HepG2 (cell line): ENCODE measurements around the gene BICRAL.
"Not testable (repeated sequence)": the region's sequence is repeated elsewhere in the genome, so short reads cannot be mapped to it uniquely, and the experiment has no call there.

Source experiments
- CBFB ChIP-seq: sonication (generic); formaldehyde crosslinking; IDR thresholded peaks from 2 replicates; pipeline ENCODE4 v1.4.0; 2020; ENCODE audit warnings: missing genetic modification reagents
- CBX2 ChIP-seq, 2 experiments: fragments of 200-600 bp in 1 of 2; sonication (generic); formaldehyde crosslinking in 1 of 2; IDR thresholded peaks; 2 replicates each; pipeline versions ENCODE4 v1.7.0 to v1.8.1; 2018 to 2022; ENCODE audit warnings: low read depth in 2 of 2, low read length in 1 of 2, mild to moderate bottlenecking in 1 of 2, missing genetic modification reagents in 1 of 2
- CREB1 ChIP-seq, 2 experiments: fragments of 450-650 bp in 1 of 2; IDR thresholded peaks; 2 replicates each; pipeline ENCODE4 v1.6.1; 2016 to 2017; ENCODE audit warnings: control low read depth in 1 of 2, mild to moderate bottlenecking in 1 of 2, missing compliant biosample characterization in 1 of 2, missing genetic modification characterization in 1 of 2
- MTF2 ChIP-seq: sonication (generic); formaldehyde crosslinking; IDR thresholded peaks from 2 replicates; pipeline ENCODE4 v1.5.0; 2020; ENCODE audit warnings: missing genetic modification reagents, borderline replicate concordance
- RNF2 ChIP-seq: fragments of 450-650 bp; conservative IDR thresholded peaks from 2 replicates; pipeline ENCODE4 v1.6.1; 2016; ENCODE audit warnings: low read depth
- SALL2 ChIP-seq: sonication (generic); formaldehyde crosslinking; IDR thresholded peaks from 2 replicates; pipeline ENCODE4 v1.8.1; 2023; ENCODE audit warnings: mild to moderate bottlenecking, missing genetic modification reagents, inconsistent platforms
- SMC3 ChIP-seq: IDR thresholded peaks from 2 replicates; pipeline ENCODE4 v1.6.1; 2011; ENCODE audit warnings: low read length, improper control_type of control experiment
- ZFP36 ChIP-seq: fragments of 150-350 bp; IDR thresholded peaks from 2 replicates; pipeline ENCODE4 v1.6.1; 2018; ENCODE audit warnings: borderline replicate concordance, low read length, low read depth; ENCODE audit not compliant: partially characterized antibody
- ZNF687 ChIP-seq: sonication (generic); formaldehyde crosslinking; IDR thresholded peaks from 2 replicates; pipeline ENCODE4 v1.5.1; 2020; ENCODE audit warnings: mild to moderate bottlenecking, missing genetic modification reagents, moderate library complexity
- TF ChIP-seq, protein P1 (sequence below): sonication (generic); formaldehyde crosslinking; IDR thresholded peaks from 2 replicates; pipeline ENCODE4 v1.4.0; 2020; ENCODE audit warnings: low read depth, missing genetic modification reagents
- TF ChIP-seq, protein P2 (sequence below): fragments of 450-650 bp; IDR thresholded peaks from 2 replicates; pipeline ENCODE4 v1.6.1; 2016
- TF ChIP-seq, protein P3 (sequence below): sonication (generic); formaldehyde crosslinking; IDR thresholded peaks from 2 replicates; pipeline ENCODE4 v1.4.0; 2020; ENCODE audit warnings: missing genetic modification reagents
- TF ChIP-seq, protein P4 (sequence below): sonication (generic); formaldehyde crosslinking; IDR thresholded peaks from 2 replicates; pipeline ENCODE4 v1.4.0; 2020; ENCODE audit warnings: missing genetic modification reagents

- TF ChIP-seq, protein P1, sequence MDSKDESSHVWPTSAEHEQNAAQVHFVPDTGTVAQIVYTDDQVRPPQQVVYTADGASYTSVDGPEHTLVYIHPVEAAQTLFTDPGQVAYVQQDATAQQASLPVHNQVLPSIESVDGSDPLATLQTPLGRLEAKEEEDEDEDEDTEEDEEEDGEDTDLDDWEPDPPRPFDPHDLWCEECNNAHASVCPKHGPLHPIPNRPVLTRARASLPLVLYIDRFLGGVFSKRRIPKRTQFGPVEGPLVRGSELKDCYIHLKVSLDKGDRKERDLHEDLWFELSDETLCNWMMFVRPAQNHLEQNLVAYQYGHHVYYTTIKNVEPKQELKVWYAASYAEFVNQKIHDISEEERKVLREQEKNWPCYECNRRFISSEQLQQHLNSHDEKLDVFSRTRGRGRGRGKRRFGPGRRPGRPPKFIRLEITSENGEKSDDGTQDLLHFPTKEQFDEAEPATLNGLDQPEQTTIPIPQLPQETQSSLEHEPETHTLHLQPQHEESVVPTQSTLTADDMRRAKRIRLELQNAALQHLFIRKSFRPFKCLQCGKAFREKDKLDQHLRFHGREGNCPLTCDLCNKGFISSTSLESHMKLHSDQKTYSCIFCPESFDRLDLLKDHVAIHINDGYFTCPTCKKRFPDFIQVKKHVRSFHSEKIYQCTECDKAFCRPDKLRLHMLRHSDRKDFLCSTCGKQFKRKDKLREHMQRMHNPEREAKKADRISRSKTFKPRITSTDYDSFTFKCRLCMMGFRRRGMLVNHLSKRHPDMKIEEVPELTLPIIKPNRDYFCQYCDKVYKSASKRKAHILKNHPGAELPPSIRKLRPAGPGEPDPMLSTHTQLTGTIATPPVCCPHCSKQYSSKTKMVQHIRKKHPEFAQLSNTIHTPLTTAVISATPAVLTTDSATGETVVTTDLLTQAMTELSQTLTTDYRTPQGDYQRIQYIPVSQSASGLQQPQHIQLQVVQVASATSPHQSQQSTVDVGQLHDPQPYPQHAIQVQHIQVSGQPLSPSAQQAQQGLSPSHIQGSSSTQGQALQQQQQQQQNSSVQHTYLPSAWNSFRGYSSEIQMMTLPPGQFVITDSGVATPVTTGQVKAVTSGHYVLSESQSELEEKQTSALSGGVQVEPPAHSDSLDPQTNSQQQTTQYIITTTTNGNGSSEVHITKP (CRISPR knock-in tag) = not testable (repeated sequence)
- not testable (repeated sequence) for TF ChIP-seq CBX2 (IDR thresholded peaks at IDR 0.05; ENCODE audit: low read depth, low read length); CBX2 (CRISPR knock-in tag; IDR thresholded peaks at IDR 0.05; ENCODE audit: low read depth); RNF2; MTF2 (CRISPR knock-in tag); CBFB; SALL2 (CRISPR knock-in tag); CREB1 (IDR thresholded peaks at IDR 0.05); CREB1 (CRISPR knock-in tag; IDR thresholded peaks at IDR 0.05); ZNF687; ZFP36; SMC3
- TF ChIP-seq, protein P2, sequence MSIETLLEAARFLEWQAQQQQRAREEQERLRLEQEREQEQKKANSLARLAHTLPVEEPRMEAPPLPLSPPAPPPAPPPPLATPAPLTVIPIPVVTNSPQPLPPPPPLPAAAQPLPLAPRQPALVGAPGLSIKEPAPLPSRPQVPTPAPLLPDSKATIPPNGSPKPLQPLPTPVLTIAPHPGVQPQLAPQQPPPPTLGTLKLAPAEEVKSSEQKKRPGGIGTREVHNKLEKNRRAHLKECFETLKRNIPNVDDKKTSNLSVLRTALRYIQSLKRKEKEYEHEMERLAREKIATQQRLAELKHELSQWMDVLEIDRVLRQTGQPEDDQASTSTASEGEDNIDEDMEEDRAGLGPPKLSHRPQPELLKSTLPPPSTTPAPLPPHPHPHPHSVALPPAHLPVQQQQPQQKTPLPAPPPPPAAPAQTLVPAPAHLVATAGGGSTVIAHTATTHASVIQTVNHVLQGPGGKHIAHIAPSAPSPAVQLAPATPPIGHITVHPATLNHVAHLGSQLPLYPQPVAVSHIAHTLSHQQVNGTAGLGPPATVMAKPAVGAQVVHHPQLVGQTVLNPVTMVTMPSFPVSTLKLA = not testable (repeated sequence)
- TF ChIP-seq, protein P3, sequence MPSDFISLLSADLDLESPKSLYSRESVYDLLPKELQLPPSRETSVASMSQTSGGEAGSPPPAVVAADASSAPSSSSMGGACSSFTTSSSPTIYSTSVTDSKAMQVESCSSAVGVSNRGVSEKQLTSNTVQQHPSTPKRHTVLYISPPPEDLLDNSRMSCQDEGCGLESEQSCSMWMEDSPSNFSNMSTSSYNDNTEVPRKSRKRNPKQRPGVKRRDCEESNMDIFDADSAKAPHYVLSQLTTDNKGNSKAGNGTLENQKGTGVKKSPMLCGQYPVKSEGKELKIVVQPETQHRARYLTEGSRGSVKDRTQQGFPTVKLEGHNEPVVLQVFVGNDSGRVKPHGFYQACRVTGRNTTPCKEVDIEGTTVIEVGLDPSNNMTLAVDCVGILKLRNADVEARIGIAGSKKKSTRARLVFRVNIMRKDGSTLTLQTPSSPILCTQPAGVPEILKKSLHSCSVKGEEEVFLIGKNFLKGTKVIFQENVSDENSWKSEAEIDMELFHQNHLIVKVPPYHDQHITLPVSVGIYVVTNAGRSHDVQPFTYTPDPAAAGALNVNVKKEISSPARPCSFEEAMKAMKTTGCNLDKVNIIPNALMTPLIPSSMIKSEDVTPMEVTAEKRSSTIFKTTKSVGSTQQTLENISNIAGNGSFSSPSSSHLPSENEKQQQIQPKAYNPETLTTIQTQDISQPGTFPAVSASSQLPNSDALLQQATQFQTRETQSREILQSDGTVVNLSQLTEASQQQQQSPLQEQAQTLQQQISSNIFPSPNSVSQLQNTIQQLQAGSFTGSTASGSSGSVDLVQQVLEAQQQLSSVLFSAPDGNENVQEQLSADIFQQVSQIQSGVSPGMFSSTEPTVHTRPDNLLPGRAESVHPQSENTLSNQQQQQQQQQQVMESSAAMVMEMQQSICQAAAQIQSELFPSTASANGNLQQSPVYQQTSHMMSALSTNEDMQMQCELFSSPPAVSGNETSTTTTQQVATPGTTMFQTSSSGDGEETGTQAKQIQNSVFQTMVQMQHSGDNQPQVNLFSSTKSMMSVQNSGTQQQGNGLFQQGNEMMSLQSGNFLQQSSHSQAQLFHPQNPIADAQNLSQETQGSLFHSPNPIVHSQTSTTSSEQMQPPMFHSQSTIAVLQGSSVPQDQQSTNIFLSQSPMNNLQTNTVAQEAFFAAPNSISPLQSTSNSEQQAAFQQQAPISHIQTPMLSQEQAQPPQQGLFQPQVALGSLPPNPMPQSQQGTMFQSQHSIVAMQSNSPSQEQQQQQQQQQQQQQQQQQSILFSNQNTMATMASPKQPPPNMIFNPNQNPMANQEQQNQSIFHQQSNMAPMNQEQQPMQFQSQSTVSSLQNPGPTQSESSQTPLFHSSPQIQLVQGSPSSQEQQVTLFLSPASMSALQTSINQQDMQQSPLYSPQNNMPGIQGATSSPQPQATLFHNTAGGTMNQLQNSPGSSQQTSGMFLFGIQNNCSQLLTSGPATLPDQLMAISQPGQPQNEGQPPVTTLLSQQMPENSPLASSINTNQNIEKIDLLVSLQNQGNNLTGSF = not testable (repeated sequence)
- TF ChIP-seq, protein P4, sequence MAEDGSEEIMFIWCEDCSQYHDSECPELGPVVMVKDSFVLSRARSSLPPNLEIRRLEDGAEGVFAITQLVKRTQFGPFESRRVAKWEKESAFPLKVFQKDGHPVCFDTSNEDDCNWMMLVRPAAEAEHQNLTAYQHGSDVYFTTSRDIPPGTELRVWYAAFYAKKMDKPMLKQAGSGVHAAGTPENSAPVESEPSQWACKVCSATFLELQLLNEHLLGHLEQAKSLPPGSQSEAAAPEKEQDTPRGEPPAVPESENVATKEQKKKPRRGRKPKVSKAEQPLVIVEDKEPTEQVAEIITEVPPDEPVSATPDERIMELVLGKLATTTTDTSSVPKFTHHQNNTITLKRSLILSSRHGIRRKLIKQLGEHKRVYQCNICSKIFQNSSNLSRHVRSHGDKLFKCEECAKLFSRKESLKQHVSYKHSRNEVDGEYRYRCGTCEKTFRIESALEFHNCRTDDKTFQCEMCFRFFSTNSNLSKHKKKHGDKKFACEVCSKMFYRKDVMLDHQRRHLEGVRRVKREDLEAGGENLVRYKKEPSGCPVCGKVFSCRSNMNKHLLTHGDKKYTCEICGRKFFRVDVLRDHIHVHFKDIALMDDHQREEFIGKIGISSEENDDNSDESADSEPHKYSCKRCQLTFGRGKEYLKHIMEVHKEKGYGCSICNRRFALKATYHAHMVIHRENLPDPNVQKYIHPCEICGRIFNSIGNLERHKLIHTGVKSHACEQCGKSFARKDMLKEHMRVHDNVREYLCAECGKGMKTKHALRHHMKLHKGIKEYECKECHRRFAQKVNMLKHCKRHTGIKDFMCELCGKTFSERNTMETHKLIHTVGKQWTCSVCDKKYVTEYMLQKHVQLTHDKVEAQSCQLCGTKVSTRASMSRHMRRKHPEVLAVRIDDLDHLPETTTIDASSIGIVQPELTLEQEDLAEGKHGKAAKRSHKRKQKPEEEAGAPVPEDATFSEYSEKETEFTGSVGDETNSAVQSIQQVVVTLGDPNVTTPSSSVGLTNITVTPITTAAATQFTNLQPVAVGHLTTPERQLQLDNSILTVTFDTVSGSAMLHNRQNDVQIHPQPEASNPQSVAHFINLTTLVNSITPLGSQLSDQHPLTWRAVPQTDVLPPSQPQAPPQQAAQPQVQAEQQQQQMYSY = not testable (repeated sequence)
Measured at GRCh38 chr6:42880240-42880817, 98.5 kb downstream of the BICRAL start.
